GM21526 (cell line): ENCODE results near the gene PAWR.
"Not testable (repeated sequence)": the region's sequence is repeated elsewhere in the genome, so short reads cannot be mapped to it uniquely, and the experiment has no call there.

Source experiments
- ATAC-seq: cut with Tn5 transposase; IDR thresholded peaks from one replicate; pipeline ENCODE4 v1.9.1; 2021; ENCODE audit warnings: moderate library complexity; ENCODE audit not compliant: unreplicated experiment, low FRiP score

PAWR gene

GRCh38 chr12:79687711-79688260, 3.0 kb downstream of the PAWR start:
- no peak for ATAC-seq

GRCh38 chr12:79686171-79686570, 4.6 kb downstream of the PAWR start:
- ATAC-seq, result no peak

- no peak for ATAC-seq
Measured at GRCh38 chr12:79685068-79685467, 5.7 kb downstream of the PAWR start.

GRCh38 chr12:79684338-79684737, 6.4 kb downstream of the PAWR start:
- not testable (repeated sequence) for ATAC-seq

- ATAC-seq, result no peak
Measured at GRCh38 chr12:79682593-79682992, 8.2 kb downstream of the PAWR start.

- no peak for ATAC-seq
Measured at GRCh38 chr12:79681008-79681590, 9.7 kb downstream of the PAWR start.

- no peak for ATAC-seq
Measured at GRCh38 chr12:79680051-79680450, 10.7 kb downstream of the PAWR start.

GRCh38 chr12:79678306-79678705, 12.5 kb downstream of the PAWR start:
- no peak for ATAC-seq

GRCh38 chr12:79677672-79678071, 13.1 kb downstream of the PAWR start:
- ATAC-seq, result no peak

- no peak for ATAC-seq
Measured at GRCh38 chr12:79676579-79676978, 14.2 kb downstream of the PAWR start.

GRCh38 chr12:79674629-79675028, 16.1 kb downstream of the PAWR start:
- ATAC-seq, result no peak

GRCh38 chr12:79673354-79673753, 17.4 kb downstream of the PAWR start:
- ATAC-seq, result no peak

- ATAC-seq, result no peak
Measured at GRCh38 chr12:79668113-79668512, 22.7 kb downstream of the PAWR start.

- no peak for ATAC-seq
Measured at GRCh38 chr12:79665212-79665887, 25.4 kb downstream of the PAWR start.

GRCh38 chr12:79664518-79664917, 26.2 kb downstream of the PAWR start:
- ATAC-seq, result no peak

GRCh38 chr12:79662046-79662811, 28.5 kb downstream of the PAWR start:
- no peak for ATAC-seq

- no peak for ATAC-seq
Measured at GRCh38 chr12:79661629-79662028, 29.1 kb downstream of the PAWR start.

- ATAC-seq, result no peak
Measured at GRCh38 chr12:79659961-79660431, 30.8 kb downstream of the PAWR start.

- ATAC-seq, result no peak
Measured at GRCh38 chr12:79658221-79658620, 32.5 kb downstream of the PAWR start.

- ATAC-seq, result no peak
Measured at GRCh38 chr12:79657136-79657535, 33.6 kb downstream of the PAWR start.

GRCh38 chr12:79655036-79655435, 35.7 kb downstream of the PAWR start:
- ATAC-seq, result no peak
